Activated naive CD4-positive, alpha-beta T cell treated with Interleukin-2 at 50 U/mL for 16 hours (primary cell): Measurements from ENCODE around the gene FSD2.

ENCODE experiments used
- DNase-seq: peaks from one replicate; pipeline ENCODE4 v3.0.0-alpha.2; 2020

Gene FSD2

GRCh38 chr15:82805994-82806406 is at the start of gene FSD2:
TSS of gene FSD2 (minus strand) at chr15:82806069. CDS start at chr15:82787390, 18,679 bp downstream.
- no peak for DNase-seq

- DNase-seq = no peak
Measured at GRCh38 chr15:82854554-82854953, 48.7 kb upstream of the FSD2 start.

- DNase-seq = no peak
Measured at GRCh38 chr15:82852941-82853561, 47.2 kb upstream of the FSD2 start.

- no peak for DNase-seq
Measured at GRCh38 chr15:82851981-82852511, 46.2 kb upstream of the FSD2 start.

- DNase-seq = no peak
Measured at GRCh38 chr15:82851306-82851850, 45.5 kb upstream of the FSD2 start.

GRCh38 chr15:82850731-82851130 is 44.9 kb upstream of the FSD2 start:
- DNase-seq = no peak

GRCh38 chr15:82849556-82850512 is 44.0 kb upstream of the FSD2 start:
- peak; percentile 28 for DNase-seq

GRCh38 chr15:82848241-82848993 is 42.5 kb upstream of the FSD2 start:
- DNase-seq = no peak

- DNase-seq = no peak
Measured at GRCh38 chr15:82847703-82848102, 41.8 kb upstream of the FSD2 start.

- no peak for DNase-seq
Measured at GRCh38 chr15:82846621-82847020, 40.8 kb upstream of the FSD2 start.

- no peak for DNase-seq
Measured at GRCh38 chr15:82845686-82846085, 39.8 kb upstream of the FSD2 start.

- no peak for DNase-seq
Measured at GRCh38 chr15:82843566-82843965, 37.7 kb upstream of the FSD2 start.

GRCh38 chr15:82840166-82840565 is 34.3 kb upstream of the FSD2 start:
- no peak for DNase-seq

- no peak for DNase-seq
Measured at GRCh38 chr15:82839136-82839535, 33.3 kb upstream of the FSD2 start.

- no peak for DNase-seq
Measured at GRCh38 chr15:82838096-82838735, 32.3 kb upstream of the FSD2 start.

- no peak for DNase-seq
Measured at GRCh38 chr15:82835391-82835917, 29.6 kb upstream of the FSD2 start.

GRCh38 chr15:82833362-82833682 is 27.5 kb upstream of the FSD2 start:
- DNase-seq = no peak

- peak; percentile 50 for DNase-seq
Measured at GRCh38 chr15:82832601-82833361, 26.9 kb upstream of the FSD2 start.

- DNase-seq = no peak
Measured at GRCh38 chr15:82831894-82832600, 26.2 kb upstream of the FSD2 start.

GRCh38 chr15:82830427-82831173 is 24.7 kb upstream of the FSD2 start:
- DNase-seq = no peak
